A673 (cell line): ENCODE results near the gene KCP.

Experiments used
- CTCF ChIP-seq: fragments of 300-800, 200-600 bp; sonication (generic); conservative IDR thresholded peaks from 2 replicates; pipeline ENCODE4 v1.5.1; 2017; ENCODE audit warnings: low read depth, mild to moderate bottlenecking, antibody characterized with exemption, low read length, moderate library complexity, mixed read lengths
- EZH2 ChIP-seq: fragments of 200-600 bp; sonication (generic); IDR thresholded peaks from 2 replicates; pipeline ENCODE4 v1.6.1; 2017; ENCODE audit warnings: borderline replicate concordance, low read depth, mild to moderate bottlenecking, mixed read lengths, antibody characterized with exemption, low read length; ENCODE audit not compliant: poor library complexity, severe bottlenecking

DNA sequence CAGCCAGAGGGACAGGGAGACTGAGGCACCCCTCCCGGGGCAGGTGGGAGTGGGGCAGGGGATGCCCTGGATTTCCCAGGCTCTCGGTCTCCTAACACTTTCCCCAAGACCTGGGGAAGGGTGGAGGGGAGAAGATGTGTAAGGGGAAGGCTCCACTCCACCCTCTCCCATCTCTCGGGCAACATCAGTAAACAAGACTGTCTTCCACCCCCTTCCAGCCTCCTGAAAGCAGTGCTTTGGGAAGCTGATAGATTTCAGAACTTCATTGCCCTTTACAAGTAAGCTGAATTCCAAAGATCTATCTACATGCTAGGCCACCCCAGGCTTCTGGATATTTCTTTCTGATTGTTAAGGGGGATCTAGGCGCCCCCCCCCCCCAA is 76.6 kb downstream of the KCP start:
- TF ChIP-seq EZH2 (no peak), CTCF (no peak)
